NCI-H1930 (cell line): ENCODE measurements around the gene CADM4.
A peak's percentile ranks its signal among the peaks of the same experiment; 100 is the strongest.

ENCODE experiments used
- DNase-seq, 2 experiments: peaks; one replicate each; lab custom pipeline; 2025; lab: John Stamatoyannopoulos, UW

The CADM4 gene

DNA sequence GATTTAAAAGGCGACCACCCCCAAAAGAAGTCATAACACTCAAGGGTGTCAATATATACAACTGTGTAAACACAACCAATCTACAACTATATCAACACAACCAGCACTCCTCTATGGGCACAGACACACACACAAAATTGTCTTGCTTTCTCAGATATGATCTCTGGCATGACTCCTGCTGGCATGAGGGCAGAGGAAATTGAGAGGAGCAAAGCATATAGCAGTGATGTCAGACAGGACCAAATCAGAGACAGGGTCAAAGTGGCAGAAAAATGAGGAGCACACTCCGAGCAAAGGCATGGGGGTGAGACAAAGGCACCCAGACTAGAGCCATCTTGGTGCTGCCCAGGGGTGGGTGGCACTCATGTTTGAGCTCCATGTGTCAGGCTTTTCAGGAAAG is 53.3 kb downstream of the CADM4 start:
- no peak for DNase-seq

DNA sequence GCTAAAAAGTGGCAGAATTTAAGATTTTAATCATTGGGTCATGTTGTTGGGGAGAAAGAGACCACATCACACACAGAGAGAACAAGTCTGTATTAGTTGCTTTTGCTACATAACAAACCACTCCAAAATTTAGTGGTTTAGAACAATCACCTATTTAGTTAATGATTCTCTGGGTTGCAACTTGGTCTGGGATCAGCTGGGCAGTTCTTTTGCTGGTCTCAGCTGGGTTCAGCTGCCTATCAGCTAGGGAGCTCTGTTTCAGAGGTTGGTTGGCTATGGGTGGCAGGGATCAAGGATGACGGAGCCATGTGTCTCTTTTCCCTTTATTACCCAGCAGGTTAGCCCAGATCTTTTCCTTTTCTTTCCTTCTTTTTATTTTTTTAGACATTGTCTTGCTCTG is 55.2 kb downstream of the CADM4 start:
- DNase-seq = no peak

DNA sequence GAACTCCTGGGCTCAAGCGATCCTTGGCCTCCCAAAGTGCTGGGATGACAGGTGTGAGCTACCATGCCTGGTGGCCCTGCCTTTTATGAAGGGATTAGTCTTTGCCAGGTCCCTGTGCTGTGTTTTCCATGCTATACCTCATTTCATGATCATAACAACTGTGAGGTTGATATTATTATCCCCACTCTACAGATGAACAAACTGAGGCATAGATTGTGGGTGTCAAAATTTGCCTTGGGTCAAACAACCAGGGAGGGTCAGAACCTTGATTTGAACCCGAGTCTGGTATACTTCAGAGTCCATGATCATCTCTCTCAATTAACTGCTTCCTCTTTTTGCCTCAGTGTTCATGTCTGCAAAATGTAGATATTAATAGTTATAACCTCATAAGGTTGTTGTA is 57.2 kb downstream of the CADM4 start:
- DNase-seq = no peak

DNA sequence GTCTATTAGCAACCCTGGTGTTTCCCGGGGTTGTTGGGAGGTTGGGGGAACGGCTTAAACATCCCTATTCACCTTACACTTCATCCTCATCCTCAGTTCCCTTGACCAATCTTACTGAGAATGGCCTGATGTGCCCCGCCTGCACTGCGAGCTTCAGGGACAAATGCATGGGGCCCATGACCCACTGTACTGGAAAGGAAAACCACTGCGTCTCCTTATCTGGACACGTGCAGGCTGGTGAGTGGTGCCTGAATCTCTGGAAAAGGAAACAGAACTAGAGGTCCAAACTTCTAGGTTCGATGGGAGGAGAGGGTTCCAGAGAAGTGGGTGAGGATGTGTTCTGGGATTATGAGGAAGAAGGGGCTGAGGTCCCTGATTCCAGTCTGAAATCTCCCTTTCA is 58.2 kb downstream of the CADM4 start:
- DNase-seq = no peak

DNA sequence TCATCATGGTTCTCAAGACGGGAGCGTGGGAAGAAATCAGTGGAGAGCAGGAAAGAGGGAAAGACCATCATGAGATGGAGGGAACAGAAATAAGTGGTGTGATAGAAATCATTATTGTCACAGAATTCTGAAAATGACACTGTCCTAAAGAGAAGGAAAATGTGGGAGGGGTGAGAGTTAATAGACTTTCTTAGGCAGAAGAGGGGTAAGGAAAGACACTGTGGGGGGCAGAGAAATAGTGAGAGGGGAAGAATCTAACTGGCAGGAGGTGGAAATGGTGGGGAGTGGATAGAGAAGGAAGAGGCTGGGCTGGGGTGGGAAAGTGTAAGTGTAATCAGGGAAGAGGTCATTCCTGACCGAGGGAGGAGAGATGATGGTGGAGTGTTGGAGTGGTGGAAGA is 60.9 kb downstream of the CADM4 start:
- no peak for DNase-seq

DNA sequence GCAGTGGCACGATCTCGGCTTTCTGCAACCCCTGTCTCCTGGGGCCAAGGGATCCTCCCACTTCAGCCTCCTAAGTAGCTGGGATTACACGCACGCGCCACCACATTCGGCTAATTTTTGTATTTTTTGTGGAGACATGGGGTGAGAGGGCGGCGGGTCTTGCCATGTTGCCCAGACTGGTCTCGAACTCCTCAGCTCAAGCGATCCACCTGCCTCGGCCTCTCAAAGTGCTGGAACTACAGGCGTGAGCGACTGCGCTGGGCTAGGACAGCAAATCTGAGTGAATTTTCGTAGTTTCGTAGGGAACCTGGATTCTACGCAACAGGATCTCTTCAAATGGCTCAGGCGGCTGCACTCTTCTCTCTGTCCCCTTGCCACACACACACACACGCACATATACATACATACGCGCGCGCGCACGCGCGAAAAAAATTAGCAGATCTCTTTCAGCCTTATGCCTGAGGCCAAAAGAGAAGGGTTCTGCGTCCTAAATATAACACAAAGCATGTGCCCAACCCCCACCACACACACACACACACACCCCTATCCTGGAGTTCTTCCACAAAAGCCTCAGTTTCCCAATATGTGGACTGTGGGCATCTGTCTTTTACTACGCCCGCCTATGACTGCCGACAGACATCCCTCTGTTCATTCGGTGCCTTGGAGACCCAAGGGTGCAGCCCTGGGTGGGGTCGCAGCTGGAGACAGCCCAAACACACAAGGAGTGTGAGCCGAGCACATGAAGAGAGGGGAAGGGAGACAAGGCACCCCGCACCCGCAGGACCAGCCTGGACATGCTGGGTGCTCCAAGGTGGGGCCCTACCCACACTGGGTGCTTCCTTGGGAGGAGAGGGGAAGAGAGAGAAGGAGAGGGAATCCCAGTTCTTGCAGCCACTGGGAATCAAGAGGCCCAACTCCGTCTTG is 63.4 kb downstream of the CADM4 start:
- peak; percentile 34 to 38 for DNase-seq

DNA sequence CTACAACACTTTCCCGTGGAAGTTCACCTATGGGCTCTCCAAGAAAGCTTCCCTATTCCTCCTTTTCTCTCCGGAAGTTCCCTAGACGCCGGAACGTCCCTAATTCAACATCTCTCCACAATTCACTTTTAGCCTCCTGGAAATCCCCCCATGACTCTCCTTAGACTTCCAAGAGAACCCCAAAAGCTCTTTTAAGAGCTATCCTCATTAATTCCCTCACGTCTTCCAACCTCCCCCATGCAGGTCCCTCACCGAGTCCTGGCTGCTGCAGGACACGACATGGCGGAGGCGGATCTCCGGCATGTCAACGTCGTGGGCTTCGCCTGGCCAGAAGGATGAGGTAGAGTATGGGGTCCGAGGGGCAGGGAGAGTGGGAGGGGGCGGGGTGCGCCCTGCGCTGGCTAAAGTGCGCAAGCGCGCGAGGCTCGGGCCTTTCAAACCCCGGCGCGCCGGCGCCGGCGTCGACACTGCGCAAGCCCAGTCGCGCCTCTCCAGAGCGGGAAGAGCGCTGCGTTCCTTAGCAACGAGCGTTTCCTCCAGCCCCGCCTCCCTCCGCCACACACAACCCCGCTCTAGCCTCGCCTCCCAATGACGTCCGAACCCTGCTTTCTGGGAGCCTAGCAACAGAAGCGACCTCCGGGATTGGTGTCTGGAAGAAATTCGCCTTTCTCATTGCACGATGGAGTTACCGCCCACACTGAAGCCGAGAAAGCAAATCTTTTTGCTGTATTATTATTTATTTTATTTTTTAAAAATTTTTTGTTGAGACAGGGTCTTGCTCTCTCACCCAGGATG is 64.3 kb downstream of the CADM4 start, which contains the start of the genes PINLYP and XRCC1:
Gene PINLYP, plus strand, starts transcription at position 646 of the 795 bp plus-strand sequence. CDS start 1,391 bp downstream, outside the sequence.
Gene XRCC1, minus strand, starts transcription at position 372 of the 795 bp plus-strand sequence. Its CDS starts 69 bp downstream, at position 303.
- DNase-seq = peak; percentile 99

DNA sequence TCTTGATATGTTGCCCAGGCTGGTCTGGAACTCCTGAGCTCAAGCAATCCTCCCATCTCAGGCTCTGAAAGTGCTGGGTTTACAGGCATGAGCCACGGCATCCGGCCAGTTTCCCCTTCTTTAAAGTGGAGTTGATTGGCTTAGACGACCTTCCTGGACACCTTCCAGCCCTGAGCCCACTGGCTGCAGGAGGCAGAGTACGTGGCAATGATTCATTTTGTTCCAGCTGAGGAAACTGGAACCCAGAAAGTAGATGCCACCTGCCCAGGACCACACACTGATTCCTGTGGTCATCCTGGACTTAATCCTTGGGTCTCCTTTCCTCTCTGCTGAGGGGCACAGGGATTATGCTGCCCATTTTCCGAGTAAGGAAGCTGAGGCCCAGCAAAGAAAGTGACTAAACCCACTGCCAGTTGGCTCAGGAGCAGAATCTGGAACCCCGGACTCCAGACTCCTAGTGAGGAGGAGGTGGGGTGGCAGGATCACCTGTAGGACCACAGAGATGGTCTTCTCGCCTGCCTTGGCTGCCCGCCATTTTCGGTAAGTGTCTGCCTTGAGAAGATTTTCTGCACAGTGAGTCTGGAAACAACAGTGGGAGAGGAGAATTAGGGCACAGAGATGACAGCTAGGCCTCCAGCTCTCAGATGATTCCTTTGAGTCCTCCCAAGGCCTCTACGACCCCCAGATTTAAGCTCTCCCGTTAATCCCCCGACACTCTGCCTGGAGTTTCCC is 65.1 kb downstream of the CADM4 start:
- DNase-seq = no peak
